ENCODE data around the gene RNF224.
"Not testable (repeated sequence)": the region's sequence is repeated elsewhere in the genome, so short reads cannot be mapped to it uniquely, and the experiment has no call there.

Gene RNF224

DNA sequence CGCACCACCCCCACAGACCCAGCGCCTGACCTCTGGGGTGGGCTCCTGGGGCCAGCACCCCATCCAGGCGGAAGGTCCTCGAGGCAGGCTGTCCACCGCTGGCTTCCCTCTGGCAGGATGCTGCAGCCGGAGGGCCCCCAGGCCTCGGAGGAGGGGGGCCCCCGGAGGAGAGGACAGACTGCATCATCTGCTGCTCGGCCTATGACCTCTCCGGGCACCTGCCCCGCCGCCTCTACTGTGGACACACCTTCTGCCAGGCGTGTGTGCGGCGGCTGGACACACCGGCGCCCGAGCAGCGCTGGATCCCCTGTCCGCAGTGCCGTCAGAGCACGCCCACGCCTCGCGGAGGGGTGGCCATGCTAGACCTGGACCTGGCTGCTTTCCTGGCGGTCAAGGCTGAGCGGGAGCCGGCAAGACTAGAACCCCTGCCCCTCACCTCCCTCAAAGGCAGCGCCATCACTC lies 1.2 kb downstream of the RNF224 start:
- DNase-seq = no peak

GRCh38 chr9:137228968-137229896 lies 1.9 kb downstream of the RNF224 start:
- DNase-seq = no peak

DNA sequence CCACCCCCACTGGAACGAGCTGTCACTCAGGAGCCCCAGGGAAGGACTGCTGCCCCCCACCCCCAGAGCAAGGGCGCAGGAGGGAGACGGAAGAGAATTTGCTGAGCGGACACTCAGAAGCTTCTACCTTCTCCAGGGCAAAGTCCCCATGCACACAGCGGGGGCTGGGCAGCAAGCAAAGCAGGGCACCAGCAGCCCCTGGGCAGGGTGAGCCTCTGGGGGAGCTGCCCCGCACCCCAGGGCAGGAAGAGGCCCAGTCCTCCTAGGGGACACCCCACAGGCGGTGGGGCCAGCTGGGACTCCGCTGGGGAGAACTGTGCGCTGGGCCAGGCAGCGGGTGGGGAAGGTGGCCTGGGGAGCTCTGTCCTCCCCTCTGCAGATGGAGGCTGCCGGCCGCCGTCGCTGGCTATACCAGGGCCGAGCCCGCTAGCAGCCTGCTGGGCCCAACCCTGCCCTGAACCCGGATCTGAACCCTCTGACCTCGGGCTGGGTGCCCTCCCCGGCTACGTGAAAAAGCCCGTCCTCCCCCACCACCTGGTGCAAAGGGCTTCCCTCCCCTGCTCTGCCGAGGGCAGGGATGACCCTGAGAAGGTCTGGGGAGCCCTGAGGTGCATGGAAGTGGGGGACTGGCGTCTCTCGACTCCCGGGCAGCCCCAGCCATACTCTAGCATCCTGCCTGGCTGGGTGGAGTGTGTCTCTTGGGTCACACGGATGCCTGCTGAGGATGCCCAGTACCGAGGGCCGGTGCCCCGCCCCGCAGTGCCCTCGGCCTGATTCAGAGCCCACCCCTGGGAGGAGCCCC lies 2.8 kb downstream of the RNF224 start:
- no peak for DNase-seq

DNA sequence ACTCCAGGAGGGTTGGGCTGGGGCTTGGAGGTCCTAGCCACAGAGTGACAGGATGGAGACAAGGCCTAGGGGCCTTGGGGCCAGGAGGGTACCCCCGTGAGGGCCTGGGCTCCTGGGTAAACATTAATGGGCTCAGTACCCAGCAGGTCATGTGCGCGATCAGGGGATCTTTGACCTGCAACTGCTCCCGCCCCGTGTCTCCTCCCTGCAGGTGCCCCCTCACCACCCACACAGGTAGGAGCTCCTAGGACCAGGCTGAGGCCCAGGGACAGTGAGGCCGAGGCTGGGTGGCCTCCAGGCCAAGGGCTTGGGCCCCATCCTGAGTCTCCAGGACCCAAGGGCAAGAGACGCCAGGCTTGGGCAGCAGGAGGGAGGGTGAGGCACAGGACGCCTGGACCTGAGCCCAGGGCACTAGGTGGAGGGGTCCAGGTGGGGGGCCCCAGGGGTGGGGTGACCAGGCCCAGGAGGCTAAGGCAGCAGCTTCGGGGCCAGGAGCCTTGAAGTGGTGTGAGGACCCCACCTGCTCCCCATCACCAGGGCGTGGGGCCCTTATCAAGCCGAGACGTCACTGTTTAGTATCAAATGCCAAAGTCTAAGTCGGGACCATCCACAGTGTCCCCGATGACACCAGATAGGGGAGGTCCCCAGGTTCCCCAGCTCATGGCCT lies 3.5 kb downstream of the RNF224 start, which contains the start of gene SLC34A3:
Gene SLC34A3, plus strand, starts transcription at position 197 of the 667 bp plus-strand sequence. CDS start 802 bp downstream, outside the sequence.
- DNase-seq = no peak

DNA sequence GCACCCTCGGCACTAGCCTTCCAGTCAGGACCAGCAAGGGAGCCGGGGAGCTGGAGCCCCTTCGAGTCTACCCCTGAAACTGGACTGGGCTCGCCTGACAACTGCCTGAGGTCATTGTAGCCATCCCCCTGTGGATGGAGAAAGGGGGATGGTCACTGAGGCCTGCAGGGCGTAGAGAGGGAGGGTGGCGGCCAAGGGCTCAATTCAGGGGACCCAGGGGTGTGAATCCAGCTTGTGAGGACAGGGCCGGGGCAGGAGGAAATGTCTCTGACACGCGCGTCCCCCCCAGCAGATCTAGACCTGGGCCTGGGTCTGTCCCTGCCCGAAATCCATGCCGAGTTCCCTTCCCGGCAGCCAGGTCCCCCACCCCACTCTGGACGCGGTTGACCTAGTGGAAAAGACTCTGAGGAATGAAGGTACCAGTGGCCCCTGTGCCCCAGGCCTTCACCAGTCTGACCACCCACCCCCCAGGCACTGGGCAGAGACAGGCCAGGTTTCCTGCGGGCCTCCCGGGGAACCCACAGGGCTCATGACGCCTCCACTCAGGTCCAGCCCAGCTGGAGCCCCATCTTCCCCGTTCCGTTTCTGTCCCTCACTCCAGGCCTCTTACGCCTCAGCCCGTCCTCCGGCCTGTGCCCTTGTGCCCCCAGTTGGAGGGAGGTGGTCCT lies 4.2 kb downstream of the RNF224 start:
- DNase-seq = no peak

GRCh38 chr9:137232101-137232500 lies 4.8 kb downstream of the RNF224 start:
- no peak for DNase-seq

DNA sequence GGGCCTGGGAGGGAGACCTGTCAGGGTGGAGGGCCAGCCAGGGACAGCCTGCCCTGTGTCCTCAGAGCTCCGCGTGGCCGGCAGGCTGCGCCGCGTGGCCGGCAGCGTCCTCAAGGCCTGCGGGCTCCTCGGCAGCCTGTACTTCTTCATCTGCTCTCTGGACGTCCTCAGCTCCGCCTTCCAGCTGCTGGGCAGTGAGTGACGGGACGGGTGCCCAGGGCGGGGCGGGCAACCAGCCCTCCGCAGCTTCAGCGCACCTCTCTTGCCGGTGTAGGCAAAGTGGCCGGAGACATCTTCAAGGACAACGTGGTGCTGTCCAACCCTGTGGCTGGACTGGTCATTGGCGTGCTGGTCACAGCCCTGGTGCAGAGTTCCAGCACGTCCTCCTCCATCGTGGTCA lies 5.2 kb downstream of the RNF224 start:
- DNase-seq = no peak

DNA sequence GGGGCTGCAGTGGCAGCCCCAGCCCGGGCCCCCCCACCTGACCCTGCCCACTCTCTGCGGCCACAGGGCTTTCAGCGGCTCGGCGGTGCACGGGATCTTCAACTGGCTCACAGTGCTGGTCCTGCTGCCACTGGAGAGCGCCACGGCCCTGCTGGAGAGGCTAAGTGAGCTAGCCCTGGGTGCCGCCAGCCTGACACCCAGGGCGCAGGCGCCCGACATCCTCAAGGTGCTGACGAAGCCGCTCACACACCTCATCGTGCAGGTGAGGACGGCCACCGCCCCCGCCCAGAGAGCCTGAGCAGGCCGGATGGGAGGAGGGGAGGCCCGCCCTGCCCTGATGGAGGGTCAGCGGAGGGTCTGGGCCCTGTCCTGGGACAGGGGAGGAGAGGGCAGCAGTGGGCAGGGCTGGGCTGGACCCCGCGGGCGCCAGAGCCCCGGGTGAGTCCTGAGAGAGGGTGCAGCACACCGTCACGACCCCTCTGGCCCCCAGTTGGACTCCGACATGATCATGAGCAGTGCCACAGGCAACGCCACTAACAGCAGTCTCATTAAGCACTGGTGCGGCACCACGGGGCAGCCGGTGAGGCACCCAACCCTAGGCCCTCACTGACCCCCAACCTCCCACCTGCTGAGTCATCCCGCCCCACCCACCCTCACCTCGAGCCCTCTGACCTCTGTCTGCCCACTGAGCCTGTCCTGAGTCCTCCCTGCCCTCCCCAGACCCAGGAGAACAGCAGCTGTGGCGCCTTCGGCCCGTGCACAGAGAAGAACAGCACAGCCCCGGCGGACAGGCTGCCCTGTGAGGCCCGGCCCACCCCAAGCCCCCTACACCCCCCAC lies 6.1 kb downstream of the RNF224 start:
- no peak for DNase-seq

- DNase-seq = no peak
These were observed 6.9 kb downstream of the RNF224 start for GRCh38 chr9:137234055-137234697.

DNA sequence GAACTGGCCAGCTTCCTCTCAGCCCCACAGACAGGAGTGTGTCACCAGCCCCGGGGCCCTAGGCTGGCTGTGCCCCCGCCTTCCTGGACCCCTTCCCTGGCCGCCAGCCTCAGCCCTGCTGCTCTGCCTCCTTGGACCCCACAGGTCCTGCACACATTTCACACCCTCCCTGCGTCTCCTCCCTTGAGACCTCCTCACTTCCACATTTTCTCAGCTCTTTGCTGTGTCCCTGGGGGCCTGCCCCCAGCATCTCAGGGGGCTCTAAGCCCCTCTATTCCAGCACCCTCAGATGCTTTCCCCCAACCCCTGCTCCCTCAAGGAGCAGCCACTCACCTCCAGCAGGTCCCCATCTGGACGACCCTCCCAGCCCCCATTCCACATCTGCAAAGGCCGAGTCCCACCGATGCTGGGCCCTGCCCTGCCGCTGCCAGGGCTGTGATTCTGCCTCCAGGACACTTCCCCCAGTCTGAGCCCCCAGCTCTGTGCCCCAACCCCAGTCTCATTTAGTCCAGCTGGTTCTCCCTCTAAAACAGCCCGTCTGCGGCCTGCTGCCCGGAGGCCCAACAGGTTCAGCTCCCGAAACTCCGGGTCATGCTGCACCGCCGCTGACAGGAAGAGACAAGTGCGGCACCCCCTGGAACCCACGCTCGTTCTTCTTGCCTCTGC lies 7.6 kb downstream of the RNF224 start:
- no peak for DNase-seq

- DNase-seq = no peak
These were observed 8.3 kb downstream of the RNF224 start for GRCh38 chr9:137235424-137236237.

DNA sequence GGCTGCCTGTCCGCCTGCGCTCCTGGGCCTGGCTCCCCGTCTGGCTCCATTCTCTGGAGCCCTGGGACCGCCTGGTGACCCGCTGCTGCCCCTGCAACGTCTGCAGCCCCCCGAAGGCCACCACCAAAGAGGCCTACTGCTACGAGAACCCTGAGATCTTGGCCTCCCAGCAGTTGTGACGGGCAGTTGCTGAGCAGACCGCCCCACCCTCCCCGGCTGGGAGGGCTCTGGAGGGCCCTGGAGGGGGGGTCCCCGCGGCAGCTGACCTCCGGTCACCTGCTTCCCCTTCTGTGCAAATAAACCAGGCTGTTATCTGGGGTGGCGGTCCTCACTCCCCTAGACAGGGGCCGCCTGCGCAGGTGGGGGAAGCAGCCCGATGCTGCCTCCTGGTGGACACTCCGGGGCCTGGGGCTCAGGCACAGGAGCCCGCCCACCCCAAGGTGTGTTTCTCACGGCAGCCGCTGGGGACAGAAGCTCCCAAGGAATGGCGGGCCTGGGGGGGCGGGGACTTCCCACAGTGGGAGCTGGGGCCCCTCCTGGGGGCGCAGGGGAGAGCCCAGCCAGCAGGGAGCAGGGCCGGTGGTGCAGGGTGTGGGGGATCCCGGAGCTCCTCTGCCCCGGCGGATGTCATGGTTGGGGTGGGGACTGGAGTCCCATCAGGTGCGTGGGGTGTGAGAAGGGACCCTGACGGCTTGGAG lies 9.1 kb downstream of the RNF224 start:
- peak; percentile 88 to 91 for DNase-seq

GRCh38 chr9:137236936-137237421 lies 9.7 kb downstream of the RNF224 start:
- DNase-seq = no peak

DNA sequence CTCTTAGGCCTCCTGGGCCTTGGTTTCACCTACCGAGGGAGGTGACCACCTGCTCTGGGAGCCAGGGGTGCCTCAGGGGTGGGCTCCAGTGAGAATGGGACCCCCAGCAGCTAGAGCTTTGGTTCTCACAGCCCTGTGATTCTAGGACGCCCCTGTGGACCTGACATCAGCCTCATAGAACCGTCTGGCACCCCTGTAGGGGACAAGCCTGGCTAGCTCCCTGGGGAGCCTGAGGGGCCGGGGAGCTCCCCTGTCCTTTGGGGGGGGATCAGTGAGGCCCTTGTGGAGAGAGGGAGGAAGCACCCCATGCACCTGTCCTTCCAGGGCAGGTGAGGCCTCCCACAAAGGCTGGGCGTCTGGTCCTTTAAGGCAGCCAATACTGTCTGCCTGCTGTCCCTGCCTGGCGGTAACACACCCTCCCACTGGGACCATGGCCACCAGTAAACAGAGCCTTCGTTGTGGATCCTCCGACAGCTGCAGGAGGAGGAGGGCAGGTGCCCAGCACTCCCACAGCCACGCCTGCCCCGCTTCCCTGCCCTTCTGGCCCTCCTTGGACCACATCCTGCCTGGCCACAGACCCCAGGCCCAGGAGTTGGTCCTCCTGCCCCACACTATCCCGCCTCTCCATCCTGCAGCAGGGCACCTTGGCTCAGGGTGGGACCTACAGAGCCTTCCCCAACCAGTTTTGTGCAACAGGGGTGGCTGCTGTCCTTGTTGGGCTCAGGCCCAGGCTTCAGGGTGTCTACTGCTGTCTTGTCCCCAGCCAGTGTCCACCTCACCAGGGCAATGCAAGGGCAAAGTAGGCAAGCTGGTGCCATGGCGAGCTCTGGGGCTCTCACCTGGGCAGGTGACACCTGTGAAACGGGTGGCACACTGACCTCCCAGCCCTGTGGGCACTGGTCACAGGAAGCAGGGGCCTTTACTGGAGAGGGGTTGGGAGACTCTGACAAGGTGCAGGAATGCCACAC lies 10.7 kb downstream of the RNF224 start:
- no peak for DNase-seq

GRCh38 chr9:137239541-137240200 lies 12.4 kb downstream of the RNF224 start:
- not testable (repeated sequence) for DNase-seq

DNA sequence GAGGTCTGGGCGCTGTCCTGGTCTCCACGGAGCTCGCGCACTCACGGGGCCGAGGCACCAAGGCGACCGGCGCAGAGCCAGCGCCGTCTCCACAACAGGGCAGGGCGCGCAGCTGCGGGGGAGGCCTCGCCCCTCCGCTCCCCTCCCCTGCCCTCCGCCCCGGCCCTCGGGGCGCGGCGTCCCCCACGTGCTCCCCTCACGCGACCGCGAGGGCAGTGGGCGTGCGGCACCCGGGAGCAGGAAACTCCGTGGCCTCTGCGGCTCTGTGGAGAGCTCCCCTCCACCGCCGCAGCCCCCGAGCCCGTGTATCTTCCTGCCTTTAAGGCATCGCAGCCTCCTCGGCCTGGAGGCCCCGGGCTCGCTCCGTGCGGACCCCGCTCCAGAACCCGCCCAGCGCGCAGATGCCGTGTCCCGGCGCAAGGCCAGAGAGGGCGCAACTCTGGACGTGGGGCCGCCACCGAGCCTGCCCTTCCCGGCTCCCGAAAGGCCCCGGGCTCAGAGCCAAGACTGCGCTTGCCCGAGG lies 13.1 kb downstream of the RNF224 start:
- DNase-seq = peak; percentile 61 to 79

Data from CD4-positive, alpha-beta T cell treated with Interferon alpha-2 for 1 hour (primary cell).